GM19372 (cell line): ENCODE results near the gene PKNOX1.
"Not testable (repeated sequence)": the region's sequence is repeated elsewhere in the genome, so short reads cannot be mapped to it uniquely, and the experiment has no call there.

Experiments
- ATAC-seq: cut with Tn5 transposase; IDR thresholded peaks from one replicate; pipeline ENCODE4 v1.9.1; 2021; ENCODE audit warnings: mild to moderate bottlenecking, low read depth, moderate library complexity; ENCODE audit not compliant: unreplicated experiment

PKNOX1 gene, protein sequence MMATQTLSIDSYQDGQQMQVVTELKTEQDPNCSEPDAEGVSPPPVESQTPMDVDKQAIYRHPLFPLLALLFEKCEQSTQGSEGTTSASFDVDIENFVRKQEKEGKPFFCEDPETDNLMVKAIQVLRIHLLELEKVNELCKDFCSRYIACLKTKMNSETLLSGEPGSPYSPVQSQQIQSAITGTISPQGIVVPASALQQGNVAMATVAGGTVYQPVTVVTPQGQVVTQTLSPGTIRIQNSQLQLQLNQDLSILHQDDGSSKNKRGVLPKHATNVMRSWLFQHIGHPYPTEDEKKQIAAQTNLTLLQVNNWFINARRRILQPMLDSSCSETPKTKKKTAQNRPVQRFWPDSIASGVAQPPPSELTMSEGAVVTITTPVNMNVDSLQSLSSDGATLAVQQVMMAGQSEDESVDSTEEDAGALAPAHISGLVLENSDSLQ

GRCh38 chr21:42973991-42974831 is at the start of gene PKNOX1:
TSS of gene PKNOX1 (plus strand) at chr21:42974562. CDS start at chr21:43004382, 29,820 bp downstream.
- ATAC-seq: peak; percentile 79

GRCh38 chr21:42925114-42925926 is 49.0 kb upstream of the PKNOX1 start, which contains the start of gene ERVH48-1:
TSS of gene ERVH48-1 (minus strand) at chr21:42925630. CDS start at chr21:42919006, 6,624 bp downstream.
- ATAC-seq: no peak

- ATAC-seq: not testable (repeated sequence)
These were observed 46.7 kb upstream of the PKNOX1 start for GRCh38 chr21:42927474-42928200.

- ATAC-seq: no peak
These were observed 44.4 kb upstream of the PKNOX1 start for GRCh38 chr21:42929969-42930368.

GRCh38 chr21:42931560-42932235 is 42.7 kb upstream of the PKNOX1 start:
- no peak for ATAC-seq

- not testable (repeated sequence) for ATAC-seq
These were observed 41.8 kb upstream of the PKNOX1 start for GRCh38 chr21:42932378-42933136.

DNA sequence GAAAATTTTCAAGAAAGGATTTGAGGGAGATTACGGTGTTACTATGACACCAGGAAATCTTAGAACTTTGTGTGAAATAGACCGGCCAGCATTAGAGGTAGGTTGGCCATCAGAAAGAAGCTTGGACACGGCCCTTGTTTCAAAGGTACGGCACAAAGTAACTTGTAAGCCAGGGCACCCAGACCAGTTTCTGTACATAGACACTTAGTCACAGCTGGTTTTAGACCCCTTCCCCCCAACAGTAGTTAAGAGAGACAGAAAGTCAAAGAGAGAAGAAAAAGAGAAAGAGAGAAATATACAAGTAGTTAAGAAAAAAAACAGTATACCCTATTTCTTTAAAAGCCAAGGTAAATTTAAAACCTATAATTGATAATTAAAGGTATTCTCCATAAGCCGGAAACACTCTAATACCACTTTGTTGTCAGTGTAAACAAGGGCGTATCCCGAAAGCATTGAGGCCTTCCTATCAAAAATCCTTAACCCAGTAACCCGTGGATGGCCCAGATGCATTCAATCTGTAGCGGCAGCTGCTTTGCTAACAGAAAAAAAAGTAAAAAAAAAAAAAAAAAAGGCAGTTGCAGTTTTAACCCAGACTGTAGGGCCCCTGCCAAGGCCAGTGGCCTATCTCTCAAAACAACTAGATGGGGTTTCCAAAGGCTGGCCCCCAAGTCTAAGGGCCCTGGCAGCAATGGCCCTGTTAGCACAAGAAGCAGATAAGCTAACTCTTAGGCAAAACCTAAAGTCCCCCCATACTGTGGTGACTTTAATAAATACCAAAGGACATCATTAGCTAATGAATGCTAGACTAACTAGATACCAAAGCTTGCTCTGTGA is 41.0 kb upstream of the PKNOX1 start:
- ATAC-seq: not testable (repeated sequence)

DNA sequence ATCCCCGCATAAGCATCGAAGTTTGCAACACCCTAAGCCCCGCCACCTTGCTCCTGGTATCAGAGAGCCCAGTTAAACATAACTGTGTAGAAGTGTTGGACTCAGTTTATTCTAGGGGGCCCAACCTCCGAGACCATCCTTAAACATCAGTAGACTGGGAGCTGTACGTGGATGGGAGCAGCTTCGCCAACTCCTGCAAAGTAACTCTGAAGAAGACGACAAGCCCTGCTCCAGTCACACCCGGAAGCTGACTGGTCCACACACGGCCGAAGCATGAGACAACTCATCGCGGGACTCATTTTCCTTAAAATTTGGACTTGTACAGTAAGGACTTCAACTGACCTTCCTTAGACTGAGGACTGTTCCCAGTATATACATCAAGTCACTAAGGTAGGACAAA is 40.4 kb upstream of the PKNOX1 start:
- ATAC-seq: not testable (repeated sequence)

DNA sequence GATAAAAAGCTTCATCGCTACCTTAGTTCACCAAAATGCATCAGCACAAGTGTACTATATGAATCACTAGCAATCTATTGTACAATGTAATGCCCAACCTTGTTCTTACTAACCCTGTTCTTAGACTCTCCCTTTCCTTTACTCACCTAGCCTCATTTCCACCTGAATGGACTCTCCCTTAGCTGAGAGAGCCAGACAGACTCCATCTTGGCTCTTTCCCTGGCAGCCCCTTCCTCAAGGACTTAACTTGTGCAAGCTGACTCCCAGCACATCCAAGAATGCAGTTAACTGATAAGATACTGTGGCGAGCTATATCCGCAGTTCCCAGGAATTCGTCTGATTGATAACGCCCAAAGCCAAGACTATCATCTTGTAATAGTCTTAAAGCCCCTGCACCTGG is 38.0 kb upstream of the PKNOX1 start:
- not testable (repeated sequence) for ATAC-seq

DNA sequence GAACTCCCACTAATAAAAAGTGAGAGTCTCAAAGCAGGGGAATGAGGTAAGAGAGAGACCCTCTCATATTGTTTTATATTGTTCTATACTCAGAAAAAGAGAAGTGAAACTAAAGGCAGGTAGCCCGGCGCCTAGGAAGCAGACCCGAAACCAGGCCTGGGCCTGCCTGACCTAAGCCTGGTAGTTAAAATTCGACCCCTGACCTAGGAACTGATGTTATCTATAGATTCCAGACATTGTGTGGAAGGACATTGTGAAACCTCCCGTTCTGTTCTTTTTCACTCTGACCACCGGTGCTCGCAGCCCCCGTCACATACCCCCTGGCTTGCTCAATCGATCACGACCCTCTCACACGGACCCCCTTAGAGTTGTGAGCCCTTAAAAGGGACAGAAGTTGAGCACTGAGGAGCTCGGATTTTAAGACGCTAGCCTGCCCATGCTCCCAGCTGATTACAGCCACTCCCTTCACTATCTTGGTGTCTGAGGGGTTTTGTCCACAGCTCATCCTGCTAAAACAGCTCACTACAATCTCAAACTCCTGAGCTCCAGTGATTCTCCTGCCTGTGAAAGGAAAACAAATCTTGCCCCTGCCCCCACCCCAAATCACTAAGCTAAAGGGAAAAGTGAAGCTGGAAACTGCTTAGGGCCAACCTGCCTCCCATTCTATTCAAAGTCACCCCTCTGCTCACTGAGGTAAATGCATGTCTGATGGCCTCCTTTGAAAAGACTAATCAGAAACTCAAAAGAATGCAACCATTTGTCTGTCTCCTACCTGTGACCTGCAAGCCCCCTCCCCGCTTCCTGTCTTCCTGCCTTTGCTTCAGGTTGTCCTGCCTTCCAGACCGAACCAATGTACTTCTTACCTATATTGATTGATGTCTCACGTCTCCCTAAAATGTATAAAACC is 37.1 kb upstream of the PKNOX1 start:
- not testable (repeated sequence) for ATAC-seq

GRCh38 chr21:42937960-42938605 is 36.3 kb upstream of the PKNOX1 start:
- no peak for ATAC-seq

DNA sequence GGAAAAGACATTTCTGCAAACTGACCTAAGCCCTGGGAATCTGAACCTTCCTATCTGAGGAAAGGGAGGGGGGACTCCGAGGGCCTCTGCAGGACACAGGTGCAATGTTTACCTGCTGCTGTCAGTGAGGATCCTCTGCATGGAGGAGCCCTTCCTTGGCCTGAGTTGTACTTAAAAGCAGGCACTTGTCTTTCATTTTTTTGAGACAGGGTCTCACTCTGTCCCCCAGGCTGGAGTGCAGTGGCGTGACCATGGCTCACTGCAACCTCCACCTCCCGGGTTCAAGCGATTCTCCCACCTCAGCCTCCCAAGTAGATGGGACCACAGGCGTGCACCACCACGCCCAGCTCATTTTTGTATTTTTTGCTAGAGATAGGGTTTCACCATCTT is 35.8 kb upstream of the PKNOX1 start:
- ATAC-seq: not testable (repeated sequence)

- ATAC-seq: no peak
These were observed 34.6 kb upstream of the PKNOX1 start for GRCh38 chr21:42939582-42940413.

- ATAC-seq: no peak
These were observed 32.7 kb upstream of the PKNOX1 start for GRCh38 chr21:42941696-42942085.

DNA sequence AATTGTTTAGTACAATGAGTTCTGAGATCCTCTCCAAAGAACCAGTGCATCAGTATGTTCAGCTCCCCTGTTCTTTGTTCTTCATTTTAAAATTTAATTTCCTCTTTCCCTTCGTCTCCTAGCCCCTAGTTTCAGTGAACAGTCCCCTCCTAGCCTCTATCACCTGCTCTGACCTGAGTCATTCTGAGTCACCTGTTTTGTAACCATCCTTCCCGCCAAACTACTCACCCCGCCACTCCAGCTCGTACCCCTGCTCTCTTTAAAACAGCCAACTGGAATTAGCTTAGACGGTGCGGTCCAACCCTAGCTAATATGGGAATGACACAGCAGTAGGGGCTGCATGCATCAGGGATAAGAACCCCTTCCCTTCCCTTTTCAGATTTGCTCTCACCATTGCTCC is 32.1 kb upstream of the PKNOX1 start:
- ATAC-seq: no peak
